ENCODE results near the gene ACOT11. TPM values are rescaled to one million over a fixed set of nuclear protein-coding genes. Genes with fewer than 3 reads are reported as not detected.

ACOT11 gene
- total and polyA plus RNA-seq, 2 of the 4 experiments (the other 2 are of a cell fraction) = 2.5 to 2.7 TPM

- Histone ChIP-seq H2AFZ (replicated peaks; ENCODE audit: low read length, poor library complexity) (no peak overlapping the region), H3K14ac (replicated peaks; ENCODE audit: low read depth, low read length) (no peak overlapping the region), H2AK5ac (ENCODE audit: low read depth, low read length) (no peak overlapping the region), H3K56ac (ENCODE audit: extremely low read depth, insufficient read depth, low read length) (no peak overlapping the region), H4K8ac (ENCODE audit: low read depth in 2 of 2, low read length in 2 of 2) (no peak overlapping the region), H2AK9ac (replicated peaks; ENCODE audit: low read depth, low read length, poor library complexity) (no peak overlapping the region), H4K20me1 (ENCODE audit: insufficient read depth, low read length) (no peaks in the 10 kb centered on the region), H3K18ac (ENCODE audit: low read depth, low read length) (no peak overlapping the region), H3K36me3 (ENCODE audit: control insufficient read depth, insufficient read depth, low read length) (no peaks in the 10 kb centered on the region), H3K9me1 (ENCODE audit: insufficient read depth, low read length) (no peaks in the 10 kb centered on the region), H2BK20ac (ENCODE audit: low read depth, low read length) (no peak overlapping the region), H3K27ac (ENCODE audit: insufficient read depth, low read length) (no peak overlapping the region), H3K23ac (ENCODE audit: low read depth, low read length) (no peak overlapping the region), H3K9ac (ENCODE audit: low read depth, low read length) (no peak overlapping the region), H3K79me1 (ENCODE audit: low read depth in 1 of 2, low read length in 2 of 2) (no peaks in the 10 kb centered on the region), H4K91ac (ENCODE audit: insufficient read depth, low read depth, low read length) (no peak overlapping the region), H3K4me1 (ENCODE audit: control insufficient read depth, insufficient read depth, low read length) (no peaks in the 10 kb centered on the region), H3K4ac (ENCODE audit: low read depth, low read length) (no peak overlapping the region), H2BK120ac (ENCODE audit: low read depth, low read length) (no peak overlapping the region), H3K9me3 (ENCODE audit: control insufficient read depth, insufficient read depth, low read length) (no peaks in the 10 kb centered on the region), H2BK15ac (ENCODE audit: low read depth, low read length) (no peak overlapping the region), H3K4me2 (ENCODE audit: low read depth, low read length) (no peak overlapping the region), H3K4me3 (ENCODE audit: insufficient read depth, low read depth, low read length) (no peak overlapping the region), H4K5ac (ENCODE audit: low read depth, low read length) (no peak overlapping the region), H3K27me3 (ENCODE audit: control insufficient read depth, insufficient read depth, low read length) (peaks cover 34% of the 10 kb centered on the region), H2BK5ac (ENCODE audit: low read depth, low read length, poor library complexity, severe bottlenecking) (no peak overlapping the region)
- ATAC-seq (ENCODE audit: low read depth) (no peak), DNase-seq (no peak)
- ChIA-PET POLR2A (ENCODE audit: unreplicated experiment) (no interaction called here), CTCF (no interaction called here)
- TF ChIP-seq MAFK (IDR thresholded peaks at IDR 0.05; ENCODE audit: low read depth, low read length) (no peak), CHD1 (IDR thresholded peaks at IDR 0.05; ENCODE audit: low read depth, low read length) (no peak), RFX5 (IDR thresholded peaks at IDR 0.05; ENCODE audit: low read depth, low read length) (no peak), USF2 (IDR thresholded peaks at IDR 0.05; ENCODE audit: low read depth, low read length) (no peak), NFE2L2 (IDR thresholded peaks at IDR 0.05; ENCODE audit: low read depth, low read length) (no peak), RAD21 (IDR thresholded peaks at IDR 0.05; ENCODE audit: low read length) (no peak), RCOR1 (IDR thresholded peaks at IDR 0.05; ENCODE audit: insufficient replicate concordance, low read length) (no peak), POLR2A (IDR thresholded peaks at IDR 0.05; ENCODE audit: low read depth, low read length) (no peak), ELK1 (IDR thresholded peaks at IDR 0.05; ENCODE audit: borderline replicate concordance, low read depth, low read length) (no peak), BHLHE40 (IDR thresholded peaks at IDR 0.05; ENCODE audit: low read depth, low read length) (no peak), CEBPB (IDR thresholded peaks at IDR 0.05; ENCODE audit: low read depth, low read length) (no peak), MXI1 (IDR thresholded peaks at IDR 0.05; ENCODE audit: borderline replicate concordance, low read depth, low read length) (no peak), SMC3 (IDR thresholded peaks at IDR 0.05; ENCODE audit: low read depth, low read length) (no peak), MAZ (IDR thresholded peaks at IDR 0.05; ENCODE audit: borderline replicate concordance, low read depth, low read length) (no peak), FOS (IDR thresholded peaks at IDR 0.05; ENCODE audit: low read depth, low read length) (no peak)
- TF ChIP-seq, protein P1, sequence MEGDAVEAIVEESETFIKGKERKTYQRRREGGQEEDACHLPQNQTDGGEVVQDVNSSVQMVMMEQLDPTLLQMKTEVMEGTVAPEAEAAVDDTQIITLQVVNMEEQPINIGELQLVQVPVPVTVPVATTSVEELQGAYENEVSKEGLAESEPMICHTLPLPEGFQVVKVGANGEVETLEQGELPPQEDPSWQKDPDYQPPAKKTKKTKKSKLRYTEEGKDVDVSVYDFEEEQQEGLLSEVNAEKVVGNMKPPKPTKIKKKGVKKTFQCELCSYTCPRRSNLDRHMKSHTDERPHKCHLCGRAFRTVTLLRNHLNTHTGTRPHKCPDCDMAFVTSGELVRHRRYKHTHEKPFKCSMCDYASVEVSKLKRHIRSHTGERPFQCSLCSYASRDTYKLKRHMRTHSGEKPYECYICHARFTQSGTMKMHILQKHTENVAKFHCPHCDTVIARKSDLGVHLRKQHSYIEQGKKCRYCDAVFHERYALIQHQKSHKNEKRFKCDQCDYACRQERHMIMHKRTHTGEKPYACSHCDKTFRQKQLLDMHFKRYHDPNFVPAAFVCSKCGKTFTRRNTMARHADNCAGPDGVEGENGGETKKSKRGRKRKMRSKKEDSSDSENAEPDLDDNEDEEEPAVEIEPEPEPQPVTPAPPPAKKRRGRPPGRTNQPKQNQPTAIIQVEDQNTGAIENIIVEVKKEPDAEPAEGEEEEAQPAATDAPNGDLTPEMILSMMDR (conservative IDR thresholded peaks at IDR 0.05; ENCODE audit: low read depth, low read length) = no peak
- intact Hi-C loops (cut with micrococcal nuclease) = no loop called here
- no TSS peak for BruUV-seq (replicated peaks)
- dilution Hi-C loops (cut with HindIII; ENCODE audit: low sequenced_read_pairs, unreplicated experiment) = no loop called here
- in situ Hi-C loops (cut with MboI; ENCODE audit: low sequenced_read_pairs) = no loop called here
These were observed 104.1 kb downstream of the ACOT11 start for GRCh38 chr1:54652168-54652567.
